ENCODE results near the gene MOB1B.

MOB1B gene

DNA sequence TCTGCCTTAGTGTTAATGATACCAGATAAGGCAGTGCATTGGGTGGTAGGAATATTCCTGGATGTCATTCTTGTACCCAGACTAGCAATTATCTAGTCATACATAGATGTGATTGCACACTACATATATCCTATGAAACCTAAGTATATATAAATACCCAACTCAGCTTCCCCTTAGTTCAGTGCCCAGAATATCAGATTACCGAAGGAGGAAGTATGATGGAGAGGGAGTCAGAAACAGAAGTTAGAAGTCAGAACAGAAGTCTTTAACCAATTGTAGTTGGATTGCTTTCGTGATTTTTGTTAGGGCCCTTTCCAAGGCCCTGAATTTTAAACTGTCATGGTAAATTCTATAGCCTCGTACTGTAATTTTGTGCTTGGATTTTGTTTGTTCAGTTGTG, 42.9 kb downstream of the MOB1B start:
- intact Hi-C loops (cut with DNase I), result no loop called here
- no peak for DNase-seq

DNA sequence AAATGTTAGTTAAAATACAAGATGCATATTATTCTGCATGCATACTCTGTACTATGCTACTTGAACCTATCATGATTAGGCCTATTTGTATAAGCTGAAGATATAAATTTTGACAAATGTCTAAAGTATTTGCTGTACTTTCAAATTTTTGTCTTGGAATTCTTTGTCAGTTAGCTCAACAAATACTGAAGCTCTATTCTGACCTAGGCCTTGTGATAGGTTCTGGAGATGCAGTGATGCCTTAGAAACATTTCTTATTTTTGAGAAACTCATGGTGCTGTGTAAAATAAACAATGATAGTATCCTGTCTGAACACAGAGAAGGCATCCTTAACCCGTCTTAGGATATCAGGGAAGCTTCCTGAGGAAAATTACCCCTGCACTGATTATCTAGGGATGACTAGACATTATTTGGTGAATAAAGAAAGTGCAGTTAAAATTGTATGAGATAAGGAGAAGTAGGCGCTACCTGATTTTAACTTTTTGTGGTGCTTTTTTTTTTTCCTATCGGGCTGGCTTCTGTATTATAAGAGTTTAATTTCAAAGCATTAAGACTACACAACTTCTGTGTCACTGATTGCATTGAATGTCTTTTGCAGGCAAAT, 43.4 kb downstream of the MOB1B start:
- no peak for DNase-seq

DNA sequence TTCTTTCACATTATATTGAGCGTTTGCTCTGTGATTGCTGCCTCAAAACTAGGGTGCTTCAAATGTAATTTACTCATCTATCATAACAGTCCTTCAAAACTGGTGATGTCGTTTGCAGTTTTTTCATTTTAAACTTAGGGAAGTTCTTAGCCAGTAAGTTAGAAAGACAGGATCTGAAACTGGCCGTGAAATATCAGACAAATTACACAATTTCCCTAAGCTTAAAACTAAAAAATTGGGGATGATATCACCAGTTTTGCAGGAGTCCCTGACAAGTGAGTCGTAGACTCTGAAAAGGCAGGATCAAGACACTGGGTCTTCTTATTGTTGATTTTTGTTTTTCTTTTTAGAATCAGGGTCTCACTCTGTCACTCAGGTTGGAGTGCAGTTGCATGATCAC, 44.8 kb downstream of the MOB1B start:
- DNase-seq, result no peak

More for the DNA sequence above, 43.4 kb downstream of the MOB1B start:
- intact Hi-C loops (cut with DNase I), result no loop called here

GRCh38 chr4:70948665-70949260, 46.6 kb downstream of the MOB1B start:
- intact Hi-C loops (cut with DNase I), result no loop called here
- DNase-seq, result no peak

More for the DNA sequence above, 44.8 kb downstream of the MOB1B start:
- intact Hi-C loops (cut with DNase I), result no loop called here

GRCh38 chr4:70954032-70954431, 51.9 kb downstream of the MOB1B start:
- intact Hi-C loops (cut with DNase I), result no loop called here
- no peak for DNase-seq

DNA sequence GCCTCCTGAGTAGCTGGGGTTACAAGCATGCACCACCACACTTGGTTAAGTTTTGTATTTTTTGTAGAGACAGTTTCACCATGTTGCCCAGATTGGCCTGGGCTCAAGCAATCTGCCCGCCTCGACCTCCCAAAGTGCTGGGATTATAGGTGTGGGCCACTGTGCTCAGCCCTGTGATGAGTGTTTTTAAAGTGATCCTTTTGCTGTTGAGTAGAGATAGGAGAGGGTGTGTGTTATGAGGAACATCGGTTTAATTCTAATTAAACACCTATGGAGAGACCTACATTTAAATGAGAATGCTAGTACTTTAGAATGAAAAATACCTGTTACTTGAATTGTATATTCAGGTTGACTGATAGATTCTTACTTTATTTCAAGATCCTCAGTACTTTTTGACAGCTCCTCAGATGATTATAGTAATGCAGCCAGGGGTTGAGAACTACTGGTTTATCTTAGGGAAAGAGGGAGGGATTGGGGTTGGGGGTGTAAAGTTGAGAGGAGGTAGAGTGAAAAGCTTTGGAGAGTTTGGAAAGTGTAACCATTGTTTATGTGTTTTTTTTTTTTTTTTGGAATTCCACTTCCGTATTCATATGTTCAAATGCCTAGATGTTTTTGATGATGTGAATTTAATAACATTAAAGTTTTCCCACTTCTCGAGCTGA, 54.5 kb downstream of the MOB1B start:
- no peak for DNase-seq
- intact Hi-C loops (cut with DNase I), result no loop called here

DNA sequence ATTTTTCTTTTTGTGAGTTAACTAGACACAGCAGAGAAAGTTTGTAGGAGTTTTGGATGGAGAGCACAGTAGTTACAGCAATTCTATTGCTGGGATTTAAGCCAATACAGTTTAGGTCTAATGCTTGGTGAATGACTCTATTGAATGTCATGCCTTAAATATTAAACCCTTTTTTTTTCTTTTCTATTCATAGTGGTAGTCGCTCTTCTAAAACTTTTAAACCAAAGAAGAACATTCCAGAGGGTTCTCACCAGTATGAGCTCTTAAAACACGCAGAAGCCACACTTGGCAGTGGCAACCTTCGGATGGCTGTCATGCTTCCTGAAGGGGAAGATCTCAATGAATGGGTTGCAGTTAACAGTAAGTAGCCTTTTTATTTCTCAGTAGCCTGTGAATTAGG, 56.5 kb downstream of the MOB1B start:
- intact Hi-C loops (cut with DNase I), result no loop called here
- DNase-seq, result no peak

DNA sequence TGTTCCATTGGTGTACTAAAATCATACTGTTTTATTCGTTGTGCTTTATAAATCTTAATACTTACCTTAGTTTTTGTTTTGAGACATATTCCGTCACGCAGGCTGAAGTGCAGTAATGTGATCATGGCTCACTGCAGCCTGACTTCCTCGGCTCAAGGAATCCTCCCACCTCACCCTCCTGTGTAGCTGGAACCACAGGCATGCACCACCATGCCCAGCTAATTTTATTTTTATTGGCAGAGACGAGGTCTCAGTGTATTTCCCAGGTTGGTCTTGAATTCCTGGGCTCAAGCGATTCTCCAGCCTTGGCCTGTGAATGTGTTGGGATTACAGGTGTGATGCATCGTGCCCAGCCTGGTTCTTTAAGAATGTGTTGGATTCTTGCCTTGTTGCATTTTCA, 66.9 kb downstream of the MOB1B start:
- intact Hi-C loops (cut with DNase I), result no loop called here
- DNase-seq, result no peak

DNA sequence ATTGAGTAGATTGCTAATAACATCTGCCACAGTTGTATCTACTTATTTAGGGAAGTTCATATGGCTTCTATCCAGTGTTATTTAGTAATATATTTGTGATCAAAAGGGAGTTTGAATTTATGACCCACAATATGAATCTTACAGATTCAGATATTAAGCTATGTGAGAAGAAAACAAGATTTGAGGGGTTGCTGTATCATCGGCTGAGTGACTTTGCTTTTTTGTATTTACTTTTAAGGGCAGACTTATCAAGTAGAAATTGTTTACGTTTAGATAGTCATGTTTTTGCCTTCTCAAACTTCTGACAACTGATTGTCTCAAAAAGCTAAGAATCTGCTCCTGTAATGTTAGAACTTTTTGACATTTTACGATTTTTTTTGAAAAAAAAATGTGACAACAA, 74.1 kb downstream of the MOB1B start:
- DNase-seq, result no peak
- intact Hi-C loops (cut with DNase I), result no loop called here

- intact Hi-C loops (cut with DNase I), result no loop called here
Observed at GRCh38 chr4:70979445-70980008, 77.4 kb downstream of the MOB1B start.

DNA sequence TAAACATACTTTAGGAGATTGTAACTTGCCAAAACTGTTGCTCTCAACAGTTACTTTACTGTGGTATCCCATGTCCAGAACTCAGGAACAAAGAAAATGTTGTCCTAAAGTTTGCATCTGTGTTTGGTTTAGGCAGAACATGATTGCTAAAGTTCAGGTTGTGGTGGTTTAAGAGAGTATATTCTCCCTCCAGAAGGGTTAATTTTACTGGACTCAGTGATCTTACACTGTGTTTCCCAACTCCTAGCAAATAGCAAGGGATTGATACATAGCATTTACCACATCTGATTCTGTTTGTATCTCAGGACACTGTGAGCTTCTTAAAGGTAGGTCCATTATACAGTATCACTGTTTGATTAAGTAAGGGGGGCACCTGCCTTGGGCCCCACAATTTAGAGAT, 78.0 kb downstream of the MOB1B start:
- intact Hi-C loops (cut with DNase I), result no loop called here
- DNase-seq, result no peak

More at GRCh38 chr4:70979445-70980008, 77.4 kb downstream of the MOB1B start:
- DNase-seq, result no peak

DNA sequence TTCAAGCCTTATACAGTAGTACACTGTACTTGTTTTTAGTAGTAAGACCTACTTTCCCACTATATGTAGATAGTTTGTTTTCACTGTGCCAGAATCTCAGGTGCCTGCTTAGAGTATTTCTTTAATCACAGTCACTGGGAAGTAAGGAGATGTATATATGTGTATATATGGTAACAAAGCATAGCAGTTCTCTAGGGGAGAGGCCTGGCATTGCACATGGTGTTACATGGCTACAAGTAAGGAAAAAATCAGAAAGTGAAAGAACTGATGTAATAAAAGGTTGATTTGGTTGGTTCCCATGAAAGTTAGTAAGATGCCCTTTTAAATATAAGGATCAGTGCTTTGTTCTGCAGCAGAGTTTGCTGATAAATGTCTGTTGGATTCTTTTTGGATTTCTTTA, 81.9 kb downstream of the MOB1B start:
- no peak for DNase-seq
- intact Hi-C loops (cut with DNase I), result no loop called here

DNA sequence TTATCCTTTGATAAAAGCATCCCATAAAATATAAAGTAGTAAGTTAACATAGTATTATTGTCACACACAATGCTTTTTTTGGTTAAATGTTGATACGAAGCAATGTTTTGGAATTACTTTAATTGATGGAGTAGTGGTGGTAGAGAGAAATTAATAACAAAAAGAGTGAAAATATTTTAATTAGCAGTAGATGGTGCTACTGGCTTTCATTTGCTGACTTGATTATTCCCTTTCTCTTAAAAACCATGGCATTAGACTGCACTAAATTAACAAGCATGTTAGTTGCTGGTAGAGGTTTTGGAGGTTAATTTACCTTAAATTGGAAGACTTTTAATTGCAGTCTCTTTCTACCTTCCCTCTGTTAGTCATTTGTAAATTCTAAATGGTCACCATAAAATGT, 82.4 kb downstream of the MOB1B start:
- no peak for DNase-seq
- intact Hi-C loops (cut with DNase I), result no loop called here

GRCh38 chr4:70991596-70991995, 89.4 kb downstream of the MOB1B start:
- intact Hi-C loops (cut with DNase I), result loop anchor here (5.0 to 10.0 kb wide), 2 partner anchors 89 to 287 kb away; partner anchors contain the start of gene MOB1B

DNA sequence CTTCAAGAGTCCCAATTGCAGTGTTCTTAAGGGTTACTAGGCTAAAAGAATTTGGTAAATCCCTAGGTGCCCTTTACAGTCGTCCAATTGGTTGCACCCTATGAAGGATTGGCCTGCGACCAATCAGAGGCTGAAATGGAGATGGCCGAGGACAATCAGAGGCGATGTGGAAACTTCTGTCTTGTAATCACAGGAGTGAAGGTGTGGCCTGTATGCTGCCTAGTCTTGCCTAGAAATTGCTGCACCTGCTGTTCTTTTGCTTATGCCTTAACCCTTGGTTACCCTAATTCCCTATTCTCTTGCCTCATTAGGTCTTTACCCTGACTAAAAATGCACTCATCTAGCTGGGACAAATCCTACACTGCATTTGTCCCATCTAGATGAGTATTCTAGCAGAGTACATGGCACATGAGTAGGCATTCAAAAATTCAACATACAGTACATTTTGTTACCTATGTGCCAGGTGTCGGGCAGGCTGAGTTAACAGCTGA, 90.3 kb downstream of the MOB1B start:
- DNase-seq, result peak in 21 of 42 donors; percentile 12 to 60 (median 33)
- intact Hi-C loops (cut with DNase I), result loop anchor here (5.0 to 10.0 kb wide), 2 partner anchors 90 to 288 kb away; partner anchors contain the start of gene MOB1B

More at GRCh38 chr4:70991596-70991995, 89.4 kb downstream of the MOB1B start:
- no peak for DNase-seq

DNA sequence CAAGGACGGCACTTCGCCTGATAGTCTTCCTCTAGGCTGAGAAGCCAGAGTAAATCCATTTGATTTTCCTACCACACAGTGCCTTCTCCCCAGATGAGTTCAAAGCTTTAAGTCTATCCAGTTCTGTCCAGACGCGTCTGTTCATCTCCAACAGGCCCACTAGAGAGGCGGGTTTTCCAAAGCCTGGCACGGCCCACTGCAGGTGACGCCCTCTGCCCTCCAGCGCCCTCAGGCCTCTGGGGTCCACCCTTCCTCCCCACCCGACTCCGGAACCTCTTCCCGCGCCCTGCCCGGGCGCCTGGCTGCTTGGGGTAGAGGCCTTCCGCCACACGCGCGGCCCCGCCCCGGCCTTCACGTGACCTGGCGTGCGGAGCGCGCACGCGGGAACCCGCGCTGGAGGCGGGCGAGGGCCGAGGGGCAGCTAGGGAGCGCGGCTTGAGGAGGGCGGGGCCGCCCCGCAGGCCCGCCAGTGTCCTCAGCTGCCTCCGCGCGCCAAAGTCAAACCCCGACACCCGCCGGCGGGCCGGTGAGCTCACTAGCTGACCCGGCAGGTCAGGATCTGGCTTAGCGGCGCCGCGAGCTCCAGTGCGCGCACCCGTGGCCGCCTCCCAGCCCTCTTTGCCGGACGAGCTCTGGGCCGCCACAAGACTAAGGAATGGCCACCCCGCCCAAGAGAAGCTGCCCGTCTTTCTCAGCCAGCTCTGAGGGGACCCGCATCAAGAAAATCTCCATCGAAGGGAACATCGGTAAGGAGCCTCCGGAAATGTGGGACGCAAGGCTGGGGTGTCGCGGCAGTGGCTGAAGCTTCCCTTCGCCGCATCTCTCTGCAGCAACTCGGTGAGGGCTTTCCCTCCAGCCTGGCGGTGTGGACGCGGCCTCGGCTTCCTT, 91.3 kb downstream of the MOB1B start, which contains the start of gene DCK:
Gene DCK, plus strand, starts transcription at position 469 of the 888 bp plus-strand sequence. Its CDS starts 187 bp downstream, at position 656.
- intact Hi-C loops (cut with DNase I), result loop anchor here (5.0 to 10.0 kb wide), 2 partner anchors 91 to 289 kb away; partner anchors contain the start of gene MOB1B
- DNase-seq, result peak; percentile 57 to 95 (median 89)

DNA sequence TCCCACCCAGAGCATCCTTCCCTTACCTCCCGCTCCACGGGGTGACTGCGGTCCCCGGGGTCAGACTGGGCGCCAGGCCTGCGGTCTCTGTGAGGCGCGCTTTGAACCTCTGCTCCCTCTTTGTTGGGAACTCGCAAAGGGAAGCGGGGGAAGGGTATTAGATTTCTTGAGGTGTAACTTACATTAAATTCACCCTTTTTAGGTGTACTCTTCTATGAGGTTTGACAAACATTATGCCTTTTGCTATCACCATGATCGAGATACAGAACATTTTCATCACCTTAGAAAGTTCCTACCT, 91.8 kb downstream of the MOB1B start:
- intact Hi-C loops (cut with DNase I), result loop anchor here (5.0 to 10.0 kb wide), 2 partner anchors 92 to 289 kb away; partner anchors contain the start of gene MOB1B
- DNase-seq, result peak in 6 of 42 donors; percentile 24 to 65 (median 32)

DNA sequence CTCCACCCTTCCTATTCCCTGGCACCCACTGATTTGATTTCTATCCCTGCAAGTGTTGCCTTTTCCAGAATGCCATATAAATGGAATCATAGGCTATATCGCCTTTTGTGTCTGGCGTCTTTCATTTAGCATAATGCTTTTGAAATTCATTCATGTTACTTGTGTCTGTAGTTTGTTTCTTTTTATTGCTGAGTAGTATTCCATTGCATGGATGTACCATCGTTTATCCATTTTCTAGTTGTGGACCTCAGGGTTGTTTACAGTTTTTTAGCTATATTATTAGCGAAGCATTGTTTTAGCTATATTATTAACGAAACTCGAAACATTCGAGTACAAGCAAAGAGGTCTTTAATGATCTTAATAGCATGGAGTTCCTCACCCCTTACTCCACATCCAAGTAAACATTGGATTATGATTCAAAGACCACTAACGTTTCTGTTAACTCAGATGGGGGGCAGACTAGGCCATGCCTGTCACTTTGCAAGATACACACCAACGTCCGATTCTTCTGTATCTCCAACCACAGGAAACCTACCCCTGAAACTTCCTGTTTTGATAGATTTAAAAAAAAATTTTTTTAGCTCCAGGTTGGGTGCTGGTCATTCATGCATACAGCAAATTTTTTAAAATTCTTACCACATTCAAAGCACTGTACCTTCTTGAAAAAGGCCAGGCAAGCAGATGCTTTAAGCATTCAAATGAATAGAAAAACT, 92.4 kb downstream of the MOB1B start:
- intact Hi-C loops (cut with DNase I), result loop anchor here (5.0 to 10.0 kb wide), 3 partner anchors 92 to 290 kb away; partner anchors contain the start of genes GRSF1 and MOB1B

More for the DNA sequence above, 92.4 kb downstream of the MOB1B start:
- no peak for DNase-seq
